Coronary artery (tissue), 2 donors: Measurements from ENCODE around the gene NRAS.

Experiments
- DNase-seq: peaks from one replicate; pipeline ENCODE4 v3.0.0-alpha.2; 2017; ENCODE audit warnings: low spot score
- H3K27ac ChIP-seq, 2 donors: fragments of 200-600 bp; sonication (generic); one replicate each; pipeline ENCODE4 v1.5.1; 2016 to 2019
- H3K4me3 ChIP-seq: fragments of 200-600 bp; sonication (generic); 2 replicates; pipeline ENCODE4 v1.5.1; 2016; ENCODE audit warnings: mild to moderate bottlenecking, moderate library complexity
- CTCF ChIP-seq: fragments of 200-600 bp; sonication (generic); IDR thresholded peaks from one replicate; pipeline ENCODE4 v1.5.1; 2019; ENCODE audit warnings: antibody characterized with exemption

The NRAS gene

GRCh38 chr1:114695430-114696058 lies 21.0 kb downstream of the NRAS start, which contains the start of gene AMPD1:
Gene AMPD1, minus strand, starts transcription at chr1:114695546. Its CDS starts 75 bp downstream, at chr1:114695471.
- no peak for TF ChIP-seq CTCF
- no peak for DNase-seq
- Histone ChIP-seq H3K27ac (no peak within 1 kb of the TSS), H3K4me3 (no peak within 1 kb of the TSS)

- Histone ChIP-seq H3K27ac (no peak overlapping the region), H3K4me3 (no peak overlapping the region)
- TF ChIP-seq CTCF = no peak
- DNase-seq = no peak
These were observed 21.8 kb downstream of the NRAS start for GRCh38 chr1:114694540-114695310.

GRCh38 chr1:114692947-114693346 lies 23.6 kb downstream of the NRAS start:
- Histone ChIP-seq H3K27ac (no peak overlapping the region), H3K4me3 (no peak overlapping the region)
- no peak for TF ChIP-seq CTCF
- DNase-seq = no peak

GRCh38 chr1:114691061-114691460 lies 25.5 kb downstream of the NRAS start:
- no peak for TF ChIP-seq CTCF
- Histone ChIP-seq H3K4me3 (no peak overlapping the region), H3K27ac (no peak overlapping the region)
- no peak for DNase-seq

GRCh38 chr1:114690148-114690547 lies 26.4 kb downstream of the NRAS start:
- Histone ChIP-seq H3K4me3 (no peak overlapping the region), H3K27ac (no peak overlapping the region)
- TF ChIP-seq CTCF = no peak
- DNase-seq = no peak

GRCh38 chr1:114688526-114688925 lies 28.0 kb downstream of the NRAS start:
- no peak for DNase-seq
- TF ChIP-seq CTCF = no peak

GRCh38 chr1:114685851-114686250 lies 30.7 kb downstream of the NRAS start:
- no peak for TF ChIP-seq CTCF
- H3K4me3 ChIP-seq = no peak overlapping the region
- DNase-seq = no peak
- no peak overlapping the region for H3K27ac ChIP-seq

More at GRCh38 chr1:114688526-114688925, 28.0 kb downstream of the NRAS start:
- Histone ChIP-seq H3K27ac (no peak overlapping the region), H3K4me3 (no peak overlapping the region)
